Measurements from ENCODE around the gene GOLGA6A. TPM values are rescaled to one million over a fixed set of nuclear protein-coding genes. Genes with fewer than 3 reads are reported as not detected.
A peak's percentile ranks its signal among the peaks of the same experiment; 100 is the strongest.

Gene GOLGA6A
- total RNA-seq, 1 donor from 2014 or later, result not detected

DNA sequence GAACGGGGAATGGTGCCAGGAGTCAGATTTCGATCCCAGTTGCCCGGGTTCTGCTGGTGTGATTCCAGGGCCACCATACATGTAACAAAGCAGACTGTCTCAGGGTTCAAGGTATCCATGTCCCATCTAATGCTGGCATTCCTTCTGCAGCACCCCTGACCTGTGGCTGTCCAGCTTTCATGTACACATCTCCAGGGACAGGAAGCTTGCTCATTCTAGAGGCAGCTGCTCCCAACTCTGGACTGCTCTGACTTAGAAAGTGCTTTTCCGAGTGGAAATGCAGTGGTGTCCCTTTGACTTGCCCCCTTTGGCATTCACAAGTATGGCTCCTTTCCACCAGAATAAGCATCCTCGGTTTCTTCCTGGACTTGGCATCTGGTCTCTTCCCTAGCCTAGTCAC, 56.9 kb downstream of the GOLGA6A start:
- peaks cover 52% of the 10 kb centered on the region for H3K4me1 ChIP-seq
- peaks cover 66% of the 10 kb centered on the region for H3K36me3 ChIP-seq
- no peak for DNase-seq
- H3K27me3 ChIP-seq (ENCODE audit: low read depth), result no peaks in the 10 kb centered on the region
- TF ChIP-seq, protein P1, sequence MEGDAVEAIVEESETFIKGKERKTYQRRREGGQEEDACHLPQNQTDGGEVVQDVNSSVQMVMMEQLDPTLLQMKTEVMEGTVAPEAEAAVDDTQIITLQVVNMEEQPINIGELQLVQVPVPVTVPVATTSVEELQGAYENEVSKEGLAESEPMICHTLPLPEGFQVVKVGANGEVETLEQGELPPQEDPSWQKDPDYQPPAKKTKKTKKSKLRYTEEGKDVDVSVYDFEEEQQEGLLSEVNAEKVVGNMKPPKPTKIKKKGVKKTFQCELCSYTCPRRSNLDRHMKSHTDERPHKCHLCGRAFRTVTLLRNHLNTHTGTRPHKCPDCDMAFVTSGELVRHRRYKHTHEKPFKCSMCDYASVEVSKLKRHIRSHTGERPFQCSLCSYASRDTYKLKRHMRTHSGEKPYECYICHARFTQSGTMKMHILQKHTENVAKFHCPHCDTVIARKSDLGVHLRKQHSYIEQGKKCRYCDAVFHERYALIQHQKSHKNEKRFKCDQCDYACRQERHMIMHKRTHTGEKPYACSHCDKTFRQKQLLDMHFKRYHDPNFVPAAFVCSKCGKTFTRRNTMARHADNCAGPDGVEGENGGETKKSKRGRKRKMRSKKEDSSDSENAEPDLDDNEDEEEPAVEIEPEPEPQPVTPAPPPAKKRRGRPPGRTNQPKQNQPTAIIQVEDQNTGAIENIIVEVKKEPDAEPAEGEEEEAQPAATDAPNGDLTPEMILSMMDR (IDR thresholded peaks at IDR 0.05; ENCODE audit: borderline replicate concordance), result no peak
- H3K4me3 ChIP-seq, result no peak overlapping the region
- intact Hi-C loops (cut with micrococcal nuclease), result no loop called here
- H3K9me3 ChIP-seq (replicated peaks), result no peaks in the 10 kb centered on the region
- H3K27ac ChIP-seq (replicated peaks), result peak overlapping the region; percentile 52

DNA sequence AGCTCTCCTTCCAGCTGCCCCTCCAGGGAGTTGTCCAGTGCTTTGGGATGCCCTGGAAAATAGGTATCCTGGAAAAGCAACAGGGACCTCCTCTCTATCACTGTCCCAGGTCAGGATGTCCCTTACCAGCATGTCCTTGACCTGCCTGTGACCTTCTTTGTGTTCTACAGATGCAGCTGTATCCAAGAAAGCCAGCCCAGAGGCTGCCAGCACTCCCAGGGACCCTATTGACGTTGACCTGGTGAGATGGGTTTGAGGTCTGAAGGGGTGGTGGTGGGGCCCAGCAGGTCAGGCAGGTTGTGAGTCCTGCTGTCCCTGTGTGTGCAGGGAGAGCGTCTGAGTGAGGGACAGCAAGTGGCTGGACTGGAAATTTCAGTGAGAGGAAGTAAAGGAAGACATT, 57.7 kb downstream of the GOLGA6A start:
- DNase-seq, result no peak
- Histone ChIP-seq H3K36me3 (peaks cover 63% of the 10 kb centered on the region), H3K27me3 (ENCODE audit: low read depth) (no peaks in the 10 kb centered on the region), H3K4me1 (peaks cover 57% of the 10 kb centered on the region), H3K27ac (replicated peaks) (peak overlapping the region; percentile 52), H3K9me3 (replicated peaks) (no peaks in the 10 kb centered on the region), H3K4me3 (no peak overlapping the region)
- intact Hi-C loops (cut with micrococcal nuclease), result no loop called here
- TF ChIP-seq, protein P1 (IDR thresholded peaks at IDR 0.05; ENCODE audit: borderline replicate concordance), result no peak

DNA sequence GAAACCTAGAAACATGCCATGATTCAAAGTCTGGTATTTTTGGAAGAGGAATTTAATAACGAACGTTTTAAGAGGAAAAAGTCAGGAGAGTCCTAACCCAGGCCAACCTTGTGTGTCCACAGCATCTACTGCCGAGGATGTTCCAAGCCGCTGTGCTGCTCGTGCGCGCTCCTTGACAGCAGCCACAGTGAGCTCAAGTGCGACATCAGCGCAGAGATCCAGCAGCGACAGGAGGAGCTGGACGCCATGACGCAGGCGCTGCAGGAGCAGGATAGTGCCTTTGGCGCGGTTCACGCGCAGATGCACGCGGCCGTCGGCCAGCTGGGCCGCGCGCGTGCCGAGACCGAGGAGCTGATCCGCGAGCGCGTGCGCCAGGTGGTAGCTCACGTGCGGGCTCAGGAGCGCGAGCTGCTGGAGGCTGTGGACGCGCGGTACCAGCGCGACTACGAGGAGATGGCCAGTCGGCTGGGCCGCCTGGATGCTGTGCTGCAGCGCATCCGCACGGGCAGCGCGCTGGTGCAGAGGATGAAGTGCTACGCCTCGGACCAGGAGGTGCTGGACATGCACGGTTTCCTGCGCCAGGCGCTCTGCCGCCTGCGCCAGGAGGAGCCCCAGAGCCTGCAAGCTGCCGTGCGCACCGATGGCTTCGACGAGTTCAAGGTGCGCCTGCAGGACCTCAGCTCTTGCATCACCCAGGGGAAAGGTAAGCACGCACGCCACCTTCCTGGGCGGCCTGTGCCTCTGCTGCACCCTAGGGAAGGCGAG, 59.5 kb downstream of the GOLGA6A start:
- DNase-seq, result no peak
- H3K36me3 ChIP-seq, result peaks cover 54% of the 10 kb centered on the region
- no peak overlapping the region for H3K27ac ChIP-seq (replicated peaks)
- no peaks in the 10 kb centered on the region for H3K9me3 ChIP-seq (replicated peaks)
- no peaks in the 10 kb centered on the region for H3K27me3 ChIP-seq (ENCODE audit: low read depth)
- peaks cover 51% of the 10 kb centered on the region for H3K4me1 ChIP-seq
- intact Hi-C loops (cut with micrococcal nuclease), result no loop called here
- H3K4me3 ChIP-seq, result no peak overlapping the region
- TF ChIP-seq, protein P1 (IDR thresholded peaks at IDR 0.05; ENCODE audit: borderline replicate concordance), result no peak

Other genes with a start within 250 kb of the GOLGA6A start
- gene TBC1D21, start 209.0 kb downstream of the GOLGA6A start, total RNA-seq, result not detected
- 31.9 TPM for gene LOXL1, start 156.1 kb downstream of the GOLGA6A start, total RNA-seq
- gene STOML1, start 90.3 kb downstream of the GOLGA6A start, total RNA-seq, result 26.1 TPM
- 19.1 TPM for gene PML, start 87.8 kb downstream of the GOLGA6A start, total RNA-seq
- 2.6 TPM for gene ISLR2, start 48.0 kb upstream of the GOLGA6A start, total RNA-seq
- gene ISLR, start 91.2 kb upstream of the GOLGA6A start, total RNA-seq, result 12.7 TPM
- not detected for gene STRA6, start 120.2 kb upstream of the GOLGA6A start, total RNA-seq
- 0.11 TPM for gene CCDC33, start 153.8 kb upstream of the GOLGA6A start, total RNA-seq

All from left ventricle myocardium inferior (tissue), 1 donor.